HTR-8/SVneo (cell line): ENCODE results near the gene SLC5A10.
"Not testable (repeated sequence)": the region's sequence is repeated elsewhere in the genome, so short reads cannot be mapped to it uniquely, and the experiment has no call there.

Source experiments
- DNase-seq: peaks from one replicate; pipeline ENCODE4 v3.0.0; 2011; ENCODE audit warnings: low spot score, mixed read lengths; ENCODE audit not compliant: insufficient read length
- FAIRE-seq: peaks from 2 replicates; lab custom pipeline; 2011; peaks lifted over from hg19 to GRCh38; lab: Jason Lieb, UNC

SLC5A10 gene

GRCh38 chr17:18951941-18952842 is at the start of gene SLC5A10:
Gene SLC5A10, plus strand, starts transcription at chr17:18952165. Its CDS starts 41 bp downstream, at chr17:18952206.
- FAIRE-seq (peak; percentile 92), DNase-seq (peak; percentile 61)

GRCh38 chr17:18904482-18904881 is 47.5 kb upstream of the SLC5A10 start:
- FAIRE-seq: no peak
- no peak for DNase-seq

- DNase-seq (no peak), FAIRE-seq (no peak)
These were observed 46.7 kb upstream of the SLC5A10 start for GRCh38 chr17:18905226-18905625.

GRCh38 chr17:18910326-18910725 is 41.6 kb upstream of the SLC5A10 start:
- no peak for FAIRE-seq
- DNase-seq: no peak

- DNase-seq: no peak
- FAIRE-seq: peak; percentile 51
These were observed 41.1 kb upstream of the SLC5A10 start for GRCh38 chr17:18910881-18911280.

- FAIRE-seq: no peak
- DNase-seq: no peak
These were observed 35.0 kb upstream of the SLC5A10 start for GRCh38 chr17:18916816-18917500.

- DNase-seq (no peak), FAIRE-seq (no peak)
These were observed 34.4 kb upstream of the SLC5A10 start for GRCh38 chr17:18917506-18918032.

GRCh38 chr17:18919963-18920362 is 32.0 kb upstream of the SLC5A10 start:
- FAIRE-seq (no peak), DNase-seq (no peak)

GRCh38 chr17:18920911-18921441 is 31.0 kb upstream of the SLC5A10 start:
- FAIRE-seq (no peak), DNase-seq (no peak)

- DNase-seq (no peak), FAIRE-seq (no peak)
These were observed 30.5 kb upstream of the SLC5A10 start for GRCh38 chr17:18921485-18921884.

- DNase-seq (no peak), FAIRE-seq (no peak)
These were observed 30.0 kb upstream of the SLC5A10 start for GRCh38 chr17:18921912-18922451.

- not testable (repeated sequence) for DNase-seq, FAIRE-seq
These were observed 29.4 kb upstream of the SLC5A10 start for GRCh38 chr17:18922596-18922995.

- no peak for DNase-seq
- FAIRE-seq: peak; percentile 9
These were observed 26.8 kb upstream of the SLC5A10 start for GRCh38 chr17:18925187-18925586.

GRCh38 chr17:18928628-18929125 is 23.3 kb upstream of the SLC5A10 start:
- FAIRE-seq (peak; percentile 13), DNase-seq (no peak)

- DNase-seq (no peak), FAIRE-seq (no peak)
These were observed 19.5 kb upstream of the SLC5A10 start for GRCh38 chr17:18932360-18933055.

- FAIRE-seq (no peak), DNase-seq (no peak)
These were observed 18.6 kb upstream of the SLC5A10 start for GRCh38 chr17:18933102-18934058.

GRCh38 chr17:18937981-18938691 is 13.8 kb upstream of the SLC5A10 start:
- DNase-seq: no peak
- no peak for FAIRE-seq

- FAIRE-seq (no peak), DNase-seq (no peak)
These were observed 13.3 kb upstream of the SLC5A10 start for GRCh38 chr17:18938692-18939023.
